ENCODE data around the gene ENO3. TPM values are rescaled to one million over a fixed set of nuclear protein-coding genes. Genes with fewer than 3 reads are reported as not detected.

The ENO3 gene
- total RNA-seq, 2 experiments from 2014 or later, result 27.8 to 30.7 TPM

DNA sequence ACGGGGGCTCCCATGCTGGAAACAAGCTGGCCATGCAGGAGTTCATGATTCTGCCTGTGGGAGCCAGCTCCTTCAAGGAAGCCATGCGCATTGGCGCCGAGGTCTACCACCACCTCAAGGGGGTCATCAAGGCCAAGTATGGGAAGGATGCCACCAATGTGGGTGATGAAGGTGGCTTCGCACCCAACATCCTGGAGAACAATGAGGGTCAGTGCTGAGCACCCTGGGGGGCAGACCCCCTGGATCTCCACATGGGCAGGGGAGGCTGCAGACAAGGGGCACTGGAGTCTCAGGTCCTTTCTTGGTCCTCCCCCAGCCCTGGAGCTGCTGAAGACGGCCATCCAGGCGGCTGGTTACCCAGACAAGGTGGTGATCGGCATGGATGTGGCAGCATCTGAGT is 4.2 kb downstream of the ENO3 start:
- H3K27me3 Mint-ChIP-seq, result no peaks in the 10 kb centered on the region
- H3K4me1 Mint-ChIP-seq, result peaks cover 20% of the 10 kb centered on the region
- no peak overlapping the region for H3K27ac Mint-ChIP-seq
- H3K36me3 Mint-ChIP-seq, result peaks cover 5% of the 10 kb centered on the region
- no peak for DNase-seq
- H3K4me3 Mint-ChIP-seq, result no peak overlapping the region
- no peaks in the 10 kb centered on the region for H3K9me3 Mint-ChIP-seq

DNA sequence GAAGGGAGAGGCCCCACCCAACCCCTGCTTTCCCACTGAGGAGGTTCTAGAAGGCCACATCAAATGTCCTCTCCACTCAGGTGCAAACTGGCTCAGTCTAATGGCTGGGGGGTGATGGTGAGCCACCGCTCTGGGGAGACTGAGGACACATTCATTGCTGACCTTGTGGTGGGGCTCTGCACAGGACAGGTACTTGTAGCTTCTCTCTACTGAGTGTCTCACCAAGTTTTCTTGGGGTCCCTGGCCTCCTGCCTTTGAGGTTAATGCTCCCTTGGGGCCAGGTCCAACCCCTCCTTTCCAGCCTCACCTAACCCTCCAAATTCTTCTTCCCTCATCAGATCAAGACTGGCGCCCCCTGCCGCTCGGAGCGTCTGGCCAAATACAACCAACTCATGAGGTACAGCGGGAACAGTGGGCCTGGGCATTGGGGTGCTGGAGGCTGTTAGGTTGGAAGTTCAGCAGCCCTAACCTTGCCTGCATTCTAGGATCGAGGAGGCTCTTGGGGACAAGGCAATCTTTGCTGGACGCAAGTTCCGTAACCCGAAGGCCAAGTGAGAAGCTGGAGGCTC is 5.7 kb downstream of the ENO3 start:
- no peak overlapping the region for H3K27ac Mint-ChIP-seq
- DNase-seq, result peak; percentile 21

DNA sequence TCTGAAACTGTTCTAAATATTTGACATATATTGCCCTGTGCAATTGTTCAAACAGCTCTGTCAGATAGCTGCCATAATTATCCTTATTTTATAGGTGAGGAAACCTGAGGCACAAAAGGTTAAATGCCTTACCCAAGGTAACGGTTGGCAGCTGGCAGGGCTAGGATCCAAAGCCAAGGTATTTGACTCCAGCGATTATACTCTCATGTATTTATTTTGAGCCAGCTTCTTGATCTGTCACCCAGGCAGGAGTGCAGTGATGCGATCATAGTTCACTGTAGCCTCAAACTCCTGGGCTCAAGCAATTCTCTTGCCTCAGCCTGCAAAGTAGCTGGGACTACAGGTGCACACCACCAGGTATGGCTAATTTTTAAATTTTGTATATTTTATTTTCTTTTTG is 7.2 kb downstream of the ENO3 start:
- no peak overlapping the region for H3K4me3 Mint-ChIP-seq
- H3K27me3 Mint-ChIP-seq, result no peaks in the 10 kb centered on the region
- peaks cover 7% of the 10 kb centered on the region for H3K4me1 Mint-ChIP-seq
- H3K9me3 Mint-ChIP-seq, result no peaks in the 10 kb centered on the region
- peaks cover 5% of the 10 kb centered on the region for H3K36me3 Mint-ChIP-seq
- no peak overlapping the region for H3K27ac Mint-ChIP-seq
- no peak for DNase-seq

More for the DNA sequence above, 5.7 kb downstream of the ENO3 start:
- Mint-ChIP-seq H3K4me1 (peaks cover 10% of the 10 kb centered on the region), H3K36me3 (peaks cover 5% of the 10 kb centered on the region), H3K27me3 (no peaks in the 10 kb centered on the region), H3K9me3 (no peaks in the 10 kb centered on the region), H3K4me3 (no peak overlapping the region)

DNA sequence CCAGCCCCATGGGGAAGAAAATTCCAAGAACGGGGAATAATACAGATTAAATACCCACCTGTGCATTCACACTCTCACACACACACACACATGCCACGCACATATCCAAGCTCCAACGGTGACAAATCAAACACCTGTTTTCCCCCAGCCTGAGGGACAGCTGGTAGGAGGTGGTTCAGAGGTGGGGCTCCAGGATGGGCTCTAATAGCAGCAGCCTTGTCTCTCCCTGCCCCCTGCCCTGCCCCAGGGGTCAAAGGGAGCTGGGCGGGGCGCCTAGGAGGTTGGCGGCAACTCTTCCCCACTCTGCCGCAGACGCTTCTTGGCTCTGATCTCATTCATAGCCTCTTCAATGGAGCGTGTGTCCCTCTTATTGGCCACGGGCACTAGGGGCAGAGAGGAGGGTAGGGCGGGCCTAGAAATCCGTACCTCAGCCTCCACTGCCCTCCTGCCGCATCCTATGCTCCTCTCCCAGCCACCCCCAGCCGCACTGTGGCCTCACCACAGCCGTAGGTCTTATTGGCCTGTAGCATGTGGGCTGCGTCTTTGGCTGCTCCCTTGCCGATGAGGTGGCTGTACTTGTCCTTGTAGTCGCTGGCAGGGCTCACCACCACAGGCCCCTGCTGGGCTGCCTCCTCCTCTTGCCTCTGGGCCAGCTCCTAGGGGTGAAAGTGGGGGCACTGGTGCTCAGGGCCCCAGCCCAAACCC is 8.5 kb downstream of the ENO3 start:
- H3K9me3 Mint-ChIP-seq, result no peaks in the 10 kb centered on the region
- H3K36me3 Mint-ChIP-seq, result peaks cover 2% of the 10 kb centered on the region

DNA sequence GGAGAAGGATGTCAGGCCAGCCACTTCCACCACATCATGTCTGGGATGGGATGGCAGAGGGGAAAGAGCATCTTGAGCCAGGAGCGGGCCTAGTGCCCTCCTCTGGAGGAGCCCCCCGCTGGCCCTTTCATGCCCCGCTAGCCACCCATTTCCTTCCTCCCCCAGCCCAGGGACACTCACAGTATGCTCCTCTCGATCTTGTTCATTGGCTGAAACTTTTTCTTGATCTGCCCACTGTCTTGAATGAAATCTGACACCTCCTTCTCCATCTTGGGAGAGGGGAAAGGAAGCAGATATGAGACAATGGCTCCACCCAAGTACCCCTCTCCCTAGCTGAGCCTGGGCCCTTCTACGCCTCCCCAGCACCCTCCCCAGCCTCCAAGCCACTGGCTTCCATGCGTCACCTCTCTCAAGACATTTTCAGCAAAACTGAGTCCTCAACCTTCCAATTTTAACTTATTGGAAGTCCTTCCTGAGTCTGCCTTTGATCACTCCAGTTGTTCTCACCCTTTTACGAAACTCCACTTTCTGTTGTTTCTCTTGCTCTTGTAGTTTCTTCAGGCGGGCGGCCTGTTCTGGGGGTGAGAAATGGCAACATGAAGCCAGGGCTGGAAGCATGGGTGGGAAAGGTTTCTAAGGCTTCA is 9.5 kb downstream of the ENO3 start:
- Mint-ChIP-seq H3K27ac (no peak overlapping the region), H3K4me3 (no peak overlapping the region)

More for the DNA sequence above, 8.5 kb downstream of the ENO3 start:
- DNase-seq, result no peak
- Mint-ChIP-seq H3K4me1 (peaks cover 6% of the 10 kb centered on the region), H3K4me3 (no peak overlapping the region), H3K27ac (no peak overlapping the region), H3K27me3 (no peaks in the 10 kb centered on the region)

DNA sequence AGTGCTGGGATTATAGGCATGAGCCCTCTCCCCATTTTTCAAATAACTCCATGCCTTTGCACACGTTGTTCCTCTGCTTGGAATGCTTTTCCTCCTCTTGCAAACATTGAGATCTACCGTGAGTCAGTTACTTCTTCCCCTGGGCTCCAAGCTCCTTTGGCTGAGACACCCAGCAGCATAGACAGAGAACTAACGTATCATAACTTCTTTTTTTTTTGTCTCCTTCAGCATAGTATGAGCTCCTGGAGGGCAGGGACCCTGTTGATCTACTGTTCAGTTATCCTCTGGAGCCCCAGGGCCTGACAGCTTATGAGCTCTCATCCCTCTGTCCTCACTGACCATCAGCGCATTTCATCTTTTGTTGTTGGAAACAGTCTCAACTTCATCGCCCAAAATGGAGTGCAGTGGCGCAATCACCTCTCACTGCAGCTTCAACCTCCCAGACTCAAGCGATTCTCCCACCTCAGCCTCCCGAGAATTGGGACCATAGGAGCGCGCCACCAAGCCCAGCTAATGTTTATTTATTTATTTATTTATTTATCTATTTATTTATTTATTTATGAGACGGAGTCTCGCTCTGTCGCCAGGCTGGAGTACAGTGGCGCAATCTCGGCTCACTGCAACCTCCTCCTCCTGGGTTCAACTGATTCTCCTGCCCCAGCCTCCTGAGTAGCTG is 14.5 kb downstream of the ENO3 start:
- Mint-ChIP-seq H3K27ac (peak overlapping the region; percentile 42), H3K27me3 (peaks cover 8% of the 10 kb centered on the region), H3K4me3 (peak overlapping the region; percentile 40)

More for the DNA sequence above, 9.5 kb downstream of the ENO3 start:
- H3K36me3 Mint-ChIP-seq, result peaks cover 6% of the 10 kb centered on the region
- DNase-seq, result no peak
- H3K27me3 Mint-ChIP-seq, result no peaks in the 10 kb centered on the region
- no peaks in the 10 kb centered on the region for H3K9me3 Mint-ChIP-seq
- H3K4me1 Mint-ChIP-seq, result peaks cover 6% of the 10 kb centered on the region

DNA sequence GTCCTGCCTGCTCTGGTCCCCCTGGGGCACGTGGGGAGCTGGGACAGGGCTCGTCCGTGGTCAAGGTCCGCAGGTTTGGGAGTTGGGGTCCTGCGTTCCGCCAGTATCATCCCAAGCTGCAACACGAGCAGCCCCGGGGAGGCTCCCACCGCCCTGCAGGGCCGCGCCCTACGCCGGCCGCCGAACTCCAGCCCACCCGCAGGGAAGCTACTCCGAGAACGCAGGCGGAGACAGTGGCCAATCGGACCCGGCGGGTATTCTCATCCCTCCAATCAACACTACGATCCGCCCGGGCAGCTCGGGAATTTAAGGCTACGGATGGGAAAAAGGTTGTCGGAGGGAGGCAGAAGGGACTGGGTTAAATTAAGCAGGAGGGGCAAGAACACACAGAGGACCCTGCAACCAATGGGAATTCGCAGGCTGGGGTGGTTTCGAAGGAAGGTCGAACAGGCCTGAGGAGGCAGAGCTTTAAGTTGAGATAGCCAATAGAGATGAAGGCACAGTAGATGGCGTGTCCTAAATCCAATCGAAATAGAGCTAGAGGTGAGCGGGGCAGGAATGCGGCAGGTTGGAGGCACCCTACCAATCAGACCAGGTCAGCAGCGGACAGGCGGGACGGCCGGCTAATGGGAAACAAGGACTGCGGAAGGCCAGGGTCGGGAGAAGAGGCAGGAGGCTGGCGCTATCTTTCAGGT is 16.1 kb downstream of the ENO3 start:
- no peak overlapping the region for H3K27ac Mint-ChIP-seq
- peaks cover 35% of the 10 kb centered on the region for H3K4me1 Mint-ChIP-seq
- H3K9me3 Mint-ChIP-seq, result peaks cover 1% of the 10 kb centered on the region
- peaks cover 8% of the 10 kb centered on the region for H3K27me3 Mint-ChIP-seq
- H3K4me3 Mint-ChIP-seq, result no peak overlapping the region
- peaks cover 18% of the 10 kb centered on the region for H3K36me3 Mint-ChIP-seq
- DNase-seq, result peak; percentile 94

More for the DNA sequence above, 14.5 kb downstream of the ENO3 start:
- no peak for DNase-seq
- Mint-ChIP-seq H3K4me1 (peaks cover 26% of the 10 kb centered on the region), H3K9me3 (peaks cover 1% of the 10 kb centered on the region), H3K36me3 (peaks cover 18% of the 10 kb centered on the region)

DNA sequence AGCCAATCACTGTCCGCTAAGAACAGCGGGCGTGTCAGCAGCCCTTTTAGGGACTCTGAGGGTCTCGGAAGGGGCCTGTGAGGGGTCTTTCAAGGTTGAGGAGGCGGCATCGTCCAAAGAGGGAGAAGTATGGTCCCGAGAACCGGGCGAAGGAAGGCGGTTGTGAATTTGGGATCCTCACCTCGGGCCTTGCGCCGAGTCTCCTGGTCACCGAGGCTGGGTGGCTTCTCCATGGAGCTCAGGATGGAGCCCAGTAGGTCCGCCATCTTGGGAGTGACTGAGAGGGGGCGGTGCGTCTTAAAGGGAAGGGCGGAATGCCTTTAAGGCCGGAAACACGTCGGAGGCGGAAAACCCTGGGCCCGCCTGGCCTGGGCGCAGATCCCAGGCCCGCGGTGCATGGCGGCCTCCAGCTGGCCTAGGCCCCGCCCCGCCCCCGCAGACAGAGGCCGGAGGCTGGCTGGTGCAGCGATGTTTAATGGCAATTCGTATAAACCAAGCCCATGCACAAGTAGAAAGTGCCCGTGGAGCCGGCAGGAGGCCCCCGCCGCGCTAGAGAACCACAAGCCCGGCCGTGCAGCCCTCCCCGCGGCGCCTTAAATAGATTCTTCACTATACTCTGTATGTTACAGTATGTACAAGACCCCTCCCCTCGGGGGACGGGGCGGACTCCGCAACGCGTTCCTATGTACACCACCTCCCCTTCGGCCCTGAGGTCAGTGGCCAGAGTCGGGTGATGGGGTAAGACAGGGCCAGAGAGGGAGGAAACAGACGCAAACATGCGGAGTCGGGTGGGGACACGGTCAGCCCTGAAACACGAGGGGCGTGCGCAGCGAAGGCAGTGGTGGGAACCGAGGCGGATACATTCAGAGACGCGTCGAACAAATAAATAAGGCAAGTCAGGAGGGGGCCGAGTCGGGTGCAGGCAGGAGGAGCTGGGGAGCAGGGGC is 16.9 kb downstream of the ENO3 start, which contains the start of gene SPAG7:
TSS of gene SPAG7 (minus strand) at position 279 of the 947 bp plus-strand sequence. CDS start at position 266, 13 bp downstream.
- Mint-ChIP-seq H3K27me3 (peaks cover 8% of the 10 kb centered on the region), H3K4me1 (peaks cover 35% of the 10 kb centered on the region), H3K27ac (no peak within 1 kb of the TSS), H3K9me3 (peaks cover 1% of the 10 kb centered on the region), H3K4me3 (no peak within 1 kb of the TSS), H3K36me3 (peaks cover 20% of the 10 kb centered on the region)
- DNase-seq, result peak; percentile 94

DNA sequence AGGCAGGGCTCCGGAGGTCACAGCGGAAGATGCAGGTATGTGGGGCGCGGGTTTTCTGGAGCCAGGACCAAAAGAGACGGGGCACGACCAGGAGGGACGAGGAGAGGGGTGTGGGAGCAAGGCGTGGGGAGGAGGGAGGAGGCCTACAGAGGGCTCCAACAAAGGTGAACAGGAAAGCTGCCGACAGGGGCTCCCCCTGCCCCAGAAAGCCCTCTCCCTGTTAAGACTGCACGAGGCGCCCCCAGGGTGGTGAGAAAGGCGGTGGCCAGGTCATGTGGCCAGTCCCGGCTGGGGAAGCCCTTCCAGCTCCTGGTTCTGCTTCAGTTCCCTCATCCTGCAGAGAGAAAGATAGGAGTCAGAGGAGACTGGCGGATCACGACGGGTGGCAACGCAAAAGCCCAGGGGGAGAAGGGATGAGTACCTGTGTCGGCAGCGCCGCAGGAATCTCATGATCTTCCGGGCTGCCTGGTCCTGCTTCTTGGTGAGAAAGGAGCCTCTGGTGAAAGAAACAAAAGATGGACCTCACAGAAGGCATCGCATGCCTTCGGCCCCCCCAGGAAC is 17.6 kb downstream of the ENO3 start:
- peak; percentile 54 for DNase-seq

DNA sequence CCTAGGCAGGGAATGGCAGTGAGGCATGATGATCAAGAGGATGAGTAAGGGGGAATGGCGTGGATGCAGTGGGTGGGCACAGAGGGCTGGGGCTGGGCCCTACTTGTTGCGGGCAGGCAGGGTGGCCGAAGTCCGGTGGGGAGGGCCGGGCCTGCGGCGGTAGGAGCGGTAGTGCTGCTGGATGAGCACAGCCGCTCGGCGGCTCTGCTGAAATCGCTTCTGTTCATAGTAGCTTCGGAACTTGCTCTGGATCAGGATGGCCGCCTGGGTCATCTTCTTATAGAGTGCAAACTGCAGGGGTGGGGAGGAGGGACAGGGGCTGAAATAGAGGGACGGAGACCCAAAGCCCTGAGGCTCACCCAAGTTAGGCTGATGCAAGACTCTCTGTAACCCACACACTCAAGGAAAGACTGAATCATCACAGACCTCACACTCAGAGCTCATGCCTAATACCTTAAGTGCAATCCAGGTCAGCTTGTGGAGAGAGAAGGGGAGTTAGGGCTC is 18.2 kb downstream of the ENO3 start:
- Mint-ChIP-seq H3K4me3 (no peak overlapping the region), H3K27me3 (peaks cover 8% of the 10 kb centered on the region), H3K27ac (no peak overlapping the region), H3K36me3 (peaks cover 25% of the 10 kb centered on the region), H3K4me1 (peaks cover 37% of the 10 kb centered on the region), H3K9me3 (peaks cover 1% of the 10 kb centered on the region)
- peak; percentile 68 for DNase-seq

More for the DNA sequence above, 17.6 kb downstream of the ENO3 start:
- Mint-ChIP-seq H3K4me1 (peaks cover 35% of the 10 kb centered on the region), H3K36me3 (peaks cover 21% of the 10 kb centered on the region), H3K27ac (no peak overlapping the region), H3K4me3 (no peak overlapping the region), H3K27me3 (peaks cover 8% of the 10 kb centered on the region), H3K9me3 (peaks cover 1% of the 10 kb centered on the region)

DNA sequence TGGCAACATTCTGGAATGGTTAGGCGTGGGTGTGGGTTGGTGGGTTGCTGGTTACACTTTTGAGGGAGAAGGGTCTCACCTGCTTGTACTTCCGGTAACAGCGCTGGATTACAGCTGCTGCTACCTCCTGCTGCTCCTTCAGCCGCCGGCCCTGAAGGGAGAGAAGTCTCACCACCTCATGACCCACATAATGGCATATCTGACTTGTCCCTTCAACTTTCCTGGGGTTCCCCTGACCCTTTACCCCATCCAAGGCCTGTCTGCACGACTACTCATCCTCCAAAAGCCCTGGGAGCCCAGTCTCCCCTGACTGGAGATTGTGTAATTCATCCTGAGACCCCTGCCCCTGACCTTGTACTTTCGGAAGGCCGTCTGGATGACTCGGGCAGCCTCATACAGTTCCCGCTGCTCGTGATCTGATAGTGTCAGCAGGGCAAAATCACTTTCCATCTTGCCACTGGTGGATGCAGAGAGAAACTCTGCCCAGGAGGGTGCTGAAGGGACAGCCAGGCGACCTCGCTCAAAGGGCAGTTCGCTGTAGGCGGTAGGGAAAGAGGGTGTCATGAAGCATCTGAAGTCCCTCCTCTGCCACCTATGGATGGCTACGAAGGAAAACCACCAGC is 18.7 kb downstream of the ENO3 start:
- Mint-ChIP-seq H3K4me1 (peaks cover 36% of the 10 kb centered on the region), H3K9me3 (peaks cover 1% of the 10 kb centered on the region), H3K4me3 (no peak overlapping the region), H3K36me3 (peaks cover 30% of the 10 kb centered on the region), H3K27ac (no peak overlapping the region), H3K27me3 (peaks cover 8% of the 10 kb centered on the region)
- DNase-seq, result peak; percentile 64

DNA sequence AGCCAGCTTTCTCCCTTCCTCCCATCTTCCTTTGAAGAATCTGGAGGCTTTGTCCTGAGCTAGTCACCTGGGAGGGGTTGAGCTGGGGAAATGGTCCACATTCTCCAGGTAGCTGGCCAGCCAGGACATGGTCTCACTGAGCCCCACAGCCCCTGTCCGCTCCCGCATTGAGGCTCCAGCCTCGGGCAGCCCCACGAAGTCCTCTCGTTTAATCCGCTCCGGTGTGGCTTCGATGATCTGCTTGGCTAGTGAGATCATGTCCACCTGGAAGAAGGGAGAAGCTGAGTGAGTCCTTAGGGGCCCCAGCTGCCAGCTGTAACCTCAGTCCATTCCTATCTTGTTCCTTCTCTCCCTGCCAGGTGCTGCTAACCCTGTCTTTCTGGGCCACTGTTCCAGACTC is 19.4 kb downstream of the ENO3 start:
- Mint-ChIP-seq H3K9me3 (peaks cover 1% of the 10 kb centered on the region), H3K27ac (no peak overlapping the region), H3K4me1 (peaks cover 36% of the 10 kb centered on the region), H3K36me3 (peaks cover 30% of the 10 kb centered on the region), H3K4me3 (peak overlapping the region; percentile 25), H3K27me3 (peaks cover 8% of the 10 kb centered on the region)
- no peak for DNase-seq

DNA sequence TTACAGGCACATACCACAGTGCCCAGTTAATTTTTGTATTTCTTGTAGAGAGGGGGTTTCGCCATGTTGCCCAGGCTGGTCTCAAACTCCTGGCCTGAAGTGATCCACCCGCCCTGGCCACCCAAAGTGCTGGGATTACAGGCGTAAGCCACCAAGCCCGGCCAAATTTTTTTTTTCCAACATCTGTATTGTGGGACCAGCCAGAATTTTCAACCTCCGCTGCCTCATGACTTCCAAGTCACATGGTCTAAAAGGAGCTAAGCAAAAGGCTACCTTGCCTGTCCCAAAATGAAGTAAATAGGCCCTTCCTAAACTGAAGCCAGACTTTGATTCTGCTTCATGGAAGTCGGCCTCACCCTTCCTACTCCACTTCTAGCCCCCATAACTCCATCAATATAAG is 20.9 kb downstream of the ENO3 start:
- DNase-seq, result no peak
- Mint-ChIP-seq H3K9me3 (no peaks in the 10 kb centered on the region), H3K4me1 (peaks cover 30% of the 10 kb centered on the region), H3K27me3 (peaks cover 8% of the 10 kb centered on the region), H3K4me3 (no peak overlapping the region), H3K36me3 (peaks cover 20% of the 10 kb centered on the region), H3K27ac (no peak overlapping the region)
